Stimulated activated CD8-positive, alpha-beta memory T cell treated with anti-CD3 and anti-CD28 coated beads, Interleukin-7, amount 100 ng/mL, for 48 hours (primary cell): ENCODE data around the gene VWA8.
"Not testable (repeated sequence)": the region's sequence is repeated elsewhere in the genome, so short reads cannot be mapped to it uniquely, and the experiment has no call there.

ENCODE experiments used
- DNase-seq, 2 donors: peaks; one replicate each; pipeline ENCODE4 v3.0.0-alpha.2; 2020; ENCODE audit warnings: low read depth in 1 of 2; ENCODE audit errors: extremely low read depth in 1 of 2

The VWA8 gene

GRCh38 chr13:41859565-41859964 is 101.3 kb downstream of the VWA8 start:
- no peak for DNase-seq

GRCh38 chr13:41858780-41859179 is 102.1 kb downstream of the VWA8 start:
- DNase-seq, result no peak

- DNase-seq, result no peak
Observed at GRCh38 chr13:41854758-41855157, 106.2 kb downstream of the VWA8 start.

- DNase-seq, result no peak
Observed at GRCh38 chr13:41851351-41851750, 109.6 kb downstream of the VWA8 start.

- DNase-seq, result no peak
Observed at GRCh38 chr13:41848435-41849255, 112.3 kb downstream of the VWA8 start.

GRCh38 chr13:41847216-41847615 is 113.7 kb downstream of the VWA8 start:
- DNase-seq, result no peak

GRCh38 chr13:41842036-41842620 is 118.8 kb downstream of the VWA8 start:
- no peak for DNase-seq

- DNase-seq, result no peak
Observed at GRCh38 chr13:41837629-41838028, 123.3 kb downstream of the VWA8 start.

GRCh38 chr13:41835871-41836270 is 125.0 kb downstream of the VWA8 start:
- no peak for DNase-seq

- not testable (repeated sequence) for DNase-seq
Observed at GRCh38 chr13:41834697-41835096, 126.2 kb downstream of the VWA8 start.

GRCh38 chr13:41833831-41834230 is 127.1 kb downstream of the VWA8 start:
- no peak for DNase-seq

GRCh38 chr13:41833201-41833600 is 127.7 kb downstream of the VWA8 start:
- DNase-seq, result no peak

GRCh38 chr13:41827507-41828213 is 133.2 kb downstream of the VWA8 start:
- no peak for DNase-seq

GRCh38 chr13:41825691-41826090 is 135.2 kb downstream of the VWA8 start:
- DNase-seq, result no peak

- DNase-seq, result no peak
Observed at GRCh38 chr13:41823476-41823875, 137.4 kb downstream of the VWA8 start.

- no peak for DNase-seq
Observed at GRCh38 chr13:41822560-41822959, 138.3 kb downstream of the VWA8 start.

- no peak for DNase-seq
Observed at GRCh38 chr13:41821238-41821594, 139.7 kb downstream of the VWA8 start.

- no peak for DNase-seq
Observed at GRCh38 chr13:41820581-41821237, 140.2 kb downstream of the VWA8 start.

- no peak for DNase-seq
Observed at GRCh38 chr13:41816057-41816456, 144.9 kb downstream of the VWA8 start.

- DNase-seq, result no peak
Observed at GRCh38 chr13:41813426-41813825, 147.5 kb downstream of the VWA8 start.

GRCh38 chr13:41812851-41813250 is 148.1 kb downstream of the VWA8 start:
- no peak for DNase-seq
